Adrenal gland (tissue), 5 donors: Measurements from ENCODE around the gene FKBP1B.

Experiments used
- POLR2A ChIP-seq, 2 donors: fragments of 450-650 bp; IDR thresholded peaks; one replicate each; pipeline ENCODE4 v1.6.1; 2017; ENCODE audit warnings: antibody characterized with exemption in 2 of 2, mild to moderate bottlenecking in 2 of 2, moderate library complexity in 1 of 2
- TF ChIP-seq, protein P1 (sequence below), 6 experiments: fragments of 450-650 bp in 4 of 6; fragments of 200-600 bp in 2 of 6; sonication (generic) in 1 of 6; IDR thresholded peaks; 1 replicate in 5 of 6; 2 replicates in 1 of 6; pipeline versions ENCODE4 v1.5.1 to v1.8.0; 2016 to 2021; ENCODE audit warnings: antibody characterized with exemption in 6 of 6, mild to moderate bottlenecking in 2 of 6, moderate library complexity in 1 of 6
- donor health status: DM: no; HTN: no; CAD: no.

DNA sequence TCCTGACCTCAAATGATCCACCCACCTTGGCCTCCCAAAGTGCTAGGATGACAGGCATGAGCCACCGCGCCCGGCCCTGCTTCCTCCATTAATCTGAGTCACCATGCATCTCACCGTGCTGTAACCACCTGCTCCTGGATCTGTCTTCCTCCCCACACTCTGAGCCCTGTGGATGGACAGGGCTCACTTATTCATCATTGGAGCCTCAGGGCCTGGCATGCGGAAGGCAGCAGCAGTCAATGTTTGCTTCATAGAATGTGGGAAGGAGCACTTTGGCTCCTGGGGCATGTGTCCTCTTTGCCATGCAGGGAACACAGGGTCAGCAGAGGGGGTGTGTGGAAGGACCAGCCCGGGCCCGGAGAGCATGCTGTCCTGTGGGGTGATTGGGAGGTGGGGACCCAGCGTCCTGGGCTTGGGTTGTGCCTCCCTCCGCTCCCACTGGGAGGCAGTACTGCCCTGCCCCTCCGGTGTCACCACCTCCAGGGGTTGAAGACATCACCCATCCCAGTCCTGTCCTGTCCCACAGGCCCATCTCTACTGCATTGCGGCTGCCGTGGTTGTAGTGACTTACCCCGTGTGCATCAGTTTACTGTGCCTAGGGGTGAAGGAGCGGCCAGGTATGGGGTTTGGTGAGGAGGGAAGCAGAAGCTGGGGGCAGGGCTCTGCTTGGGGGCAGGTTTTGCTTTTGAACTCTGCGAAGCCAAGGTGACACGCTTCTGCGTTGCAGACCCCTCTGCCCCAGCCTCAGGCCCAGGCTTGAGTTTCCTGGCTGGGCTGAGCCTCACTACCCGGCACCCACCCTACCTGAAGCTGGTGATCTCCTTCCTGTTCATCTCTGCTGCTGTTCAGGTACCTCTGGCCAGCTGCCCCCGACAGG is 28.2 kb upstream of the FKBP1B start:
- TF ChIP-seq, protein P1, sequence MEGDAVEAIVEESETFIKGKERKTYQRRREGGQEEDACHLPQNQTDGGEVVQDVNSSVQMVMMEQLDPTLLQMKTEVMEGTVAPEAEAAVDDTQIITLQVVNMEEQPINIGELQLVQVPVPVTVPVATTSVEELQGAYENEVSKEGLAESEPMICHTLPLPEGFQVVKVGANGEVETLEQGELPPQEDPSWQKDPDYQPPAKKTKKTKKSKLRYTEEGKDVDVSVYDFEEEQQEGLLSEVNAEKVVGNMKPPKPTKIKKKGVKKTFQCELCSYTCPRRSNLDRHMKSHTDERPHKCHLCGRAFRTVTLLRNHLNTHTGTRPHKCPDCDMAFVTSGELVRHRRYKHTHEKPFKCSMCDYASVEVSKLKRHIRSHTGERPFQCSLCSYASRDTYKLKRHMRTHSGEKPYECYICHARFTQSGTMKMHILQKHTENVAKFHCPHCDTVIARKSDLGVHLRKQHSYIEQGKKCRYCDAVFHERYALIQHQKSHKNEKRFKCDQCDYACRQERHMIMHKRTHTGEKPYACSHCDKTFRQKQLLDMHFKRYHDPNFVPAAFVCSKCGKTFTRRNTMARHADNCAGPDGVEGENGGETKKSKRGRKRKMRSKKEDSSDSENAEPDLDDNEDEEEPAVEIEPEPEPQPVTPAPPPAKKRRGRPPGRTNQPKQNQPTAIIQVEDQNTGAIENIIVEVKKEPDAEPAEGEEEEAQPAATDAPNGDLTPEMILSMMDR (IDR thresholded peaks at IDR 0.05) = peak in 3 of 6 experiments; percentile 12 to 29 (median 25)
- TF ChIP-seq POLR2A (IDR thresholded peaks at IDR 0.05) = no peak
